ENCODE data around the gene BRSK2.

- TF ChIP-seq ZKSCAN1 (IDR thresholded peaks at IDR 0.05; ENCODE audit: low read depth, low read length) (no peak), SMC3 (conservative IDR thresholded peaks at IDR 0.05; ENCODE audit: insufficient read depth, low read depth, low read length) (no peak), XRCC4 (IDR thresholded peaks at IDR 0.05; ENCODE audit: extremely low read depth, insufficient read depth, insufficient read length) (no peak), ELK1 (CRISPR knock-in tag; IDR thresholded peaks at IDR 0.05) (no peak), POLR2A (conservative IDR thresholded peaks at IDR 0.05) (no peak), JUND (IDR thresholded peaks at IDR 0.05; ENCODE audit: borderline replicate concordance, low read depth, low read length) (no peak), JUND (tag; IDR thresholded peaks at IDR 0.05; ENCODE audit: borderline replicate concordance, low read depth, low read length) (no peak), MXI1 (IDR thresholded peaks at IDR 0.05; ENCODE audit: low read depth, low read length) (no peak)
Measured at GRCh38 chr11:1459764-1460395, 70.1 kb downstream of the BRSK2 start.

All from K562 (cell line).